HG03139 (cell line): ENCODE measurements around the gene TAS1R3.

Source experiments
- ATAC-seq: cut with Tn5 transposase; IDR thresholded peaks from one replicate; pipeline ENCODE4 v1.9.1; 2021; ENCODE audit not compliant: unreplicated experiment

The TAS1R3 gene

DNA sequence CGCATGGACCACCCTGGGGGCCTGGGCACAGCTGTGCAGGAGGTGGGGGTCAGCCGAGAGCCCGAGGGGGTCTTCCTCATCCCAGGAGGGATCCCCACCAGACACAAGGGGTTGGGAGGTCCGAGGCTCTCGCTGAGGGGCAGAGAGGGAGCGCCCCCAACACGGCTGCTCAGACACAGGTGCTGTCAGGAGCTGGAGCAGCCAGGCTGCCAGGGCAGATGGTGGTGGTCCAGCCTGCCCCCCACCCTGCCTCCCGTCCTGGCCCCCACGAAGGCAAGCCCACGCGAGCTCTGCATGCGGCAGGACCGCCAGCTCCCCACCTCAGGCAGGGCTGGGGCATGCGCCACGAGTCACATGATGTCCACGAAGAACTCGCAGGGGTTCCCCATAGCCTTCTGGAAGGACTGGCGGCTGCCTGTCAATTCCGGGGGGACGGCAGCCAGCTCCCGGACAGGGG is 4.7 kb downstream of the TAS1R3 start:
- no peak for ATAC-seq

DNA sequence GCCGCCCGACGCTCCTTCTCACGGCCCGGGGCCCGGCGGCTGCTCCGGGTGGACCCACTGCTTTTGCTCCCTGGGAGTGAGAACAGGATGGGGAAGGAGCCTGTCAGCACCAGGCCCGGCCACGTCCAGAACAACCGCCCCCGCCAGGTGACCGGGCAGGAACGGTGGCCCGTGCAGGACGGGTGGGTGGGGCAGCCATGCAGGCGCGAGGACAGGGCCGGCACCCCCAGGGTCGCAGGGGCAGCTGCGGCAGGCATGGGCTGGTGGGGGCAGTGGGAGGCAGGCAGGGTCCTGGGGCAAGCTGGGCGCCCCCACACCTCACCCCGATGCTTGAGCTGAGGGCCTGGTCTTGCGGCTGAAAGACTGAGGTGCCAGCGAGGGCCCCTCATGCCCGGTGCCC is 5.4 kb downstream of the TAS1R3 start:
- no peak for ATAC-seq

DNA sequence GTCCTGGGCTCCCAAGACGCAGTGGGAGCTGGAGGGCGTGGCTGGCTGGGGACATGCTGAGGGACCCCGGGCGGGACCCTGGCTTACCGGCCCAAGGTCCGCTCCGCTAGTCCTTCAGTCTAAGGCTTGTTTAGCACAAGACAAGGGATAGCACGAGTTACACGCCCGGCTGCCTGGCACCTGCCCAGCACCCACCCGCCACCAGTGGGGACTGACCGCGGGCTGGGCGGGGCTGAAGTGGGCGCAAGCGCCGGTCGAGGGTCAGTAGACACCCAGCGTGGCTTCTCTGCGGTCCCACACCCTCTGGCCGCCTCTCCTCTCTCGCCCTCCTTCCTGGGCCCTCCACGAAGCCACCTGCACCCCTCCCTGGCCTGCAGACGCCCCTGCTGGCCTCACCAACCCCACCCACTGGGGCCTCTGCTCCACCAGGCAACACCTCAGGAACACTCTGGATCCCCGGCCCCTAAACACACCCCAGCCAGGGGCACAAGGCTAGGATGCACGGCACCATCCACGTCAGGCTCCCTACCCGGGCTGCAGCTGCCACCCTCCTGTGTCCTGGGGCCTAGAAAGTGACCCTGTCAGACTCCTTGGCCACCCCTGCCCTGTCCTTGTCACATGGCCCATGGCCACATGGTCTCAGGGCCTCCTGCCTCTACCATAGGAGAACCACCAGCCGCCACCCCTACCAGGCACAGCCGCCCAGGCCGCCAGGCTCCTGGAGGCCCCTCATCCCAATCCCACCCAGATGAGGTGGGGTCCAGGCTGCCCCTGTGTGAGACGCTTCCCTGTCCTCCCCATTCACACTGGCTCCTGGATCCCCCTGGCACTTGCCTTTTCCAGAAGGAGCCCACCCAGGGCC is 6.1 kb downstream of the TAS1R3 start:
- ATAC-seq = no peak

DNA sequence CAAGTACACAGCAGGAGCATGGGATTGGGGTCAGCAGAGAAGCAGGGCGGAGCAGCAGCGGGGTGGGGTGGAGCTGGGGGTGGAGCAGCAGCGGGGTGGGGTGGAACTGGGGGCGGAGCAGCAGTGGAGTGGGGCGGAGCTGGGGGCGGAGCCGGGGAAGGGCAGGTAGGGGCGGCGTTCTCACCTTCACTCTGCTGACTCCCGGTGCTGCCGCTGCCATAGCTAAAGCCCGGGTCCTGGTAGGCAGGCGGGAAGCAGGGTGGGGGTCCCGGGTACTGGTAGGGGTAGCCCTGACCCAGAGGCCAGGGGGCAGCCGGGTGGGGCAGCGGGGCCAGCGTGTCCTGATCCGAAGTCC is 6.7 kb downstream of the TAS1R3 start:
- no peak for ATAC-seq

DNA sequence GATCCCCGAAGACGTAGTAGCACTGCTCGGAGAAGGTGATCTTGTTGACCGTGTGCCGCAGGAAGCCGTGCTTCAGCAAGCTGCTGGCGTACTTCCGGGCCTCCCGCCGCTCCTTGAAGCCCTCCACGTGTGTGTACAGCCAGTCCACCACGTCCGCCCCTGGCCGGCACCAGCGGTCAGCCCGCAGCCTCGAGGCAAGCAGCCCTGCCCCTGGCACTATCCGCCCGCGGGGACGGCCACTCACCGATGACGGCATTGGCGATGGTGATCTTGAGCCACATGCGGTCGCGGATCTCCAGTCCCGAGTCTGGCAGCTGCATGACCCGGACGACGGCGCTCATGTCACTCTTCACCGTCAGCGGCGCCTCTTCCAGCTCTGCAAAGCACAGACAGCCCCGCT is 7.2 kb downstream of the TAS1R3 start:
- ATAC-seq = no peak

DNA sequence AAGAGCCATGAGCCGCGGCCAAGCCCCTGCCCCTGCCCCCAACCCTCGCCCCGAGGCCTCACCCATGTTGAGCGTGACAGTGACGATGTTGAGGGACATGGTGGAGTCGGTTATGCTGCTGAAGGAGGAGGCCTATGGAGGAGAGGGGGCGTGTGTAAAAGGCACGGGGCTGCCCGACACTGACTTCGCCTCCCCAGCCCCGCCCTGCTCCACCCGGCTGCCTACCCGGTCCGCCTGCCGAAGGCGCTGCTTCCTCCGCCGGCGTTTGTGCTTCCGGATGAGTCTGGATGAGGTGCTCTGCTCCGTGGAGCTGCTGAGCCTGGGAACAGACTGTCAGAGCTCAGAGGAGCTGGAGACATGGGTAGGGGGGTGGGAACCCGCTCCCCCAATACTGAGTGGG is 9.1 kb downstream of the TAS1R3 start:
- no peak for ATAC-seq

DNA sequence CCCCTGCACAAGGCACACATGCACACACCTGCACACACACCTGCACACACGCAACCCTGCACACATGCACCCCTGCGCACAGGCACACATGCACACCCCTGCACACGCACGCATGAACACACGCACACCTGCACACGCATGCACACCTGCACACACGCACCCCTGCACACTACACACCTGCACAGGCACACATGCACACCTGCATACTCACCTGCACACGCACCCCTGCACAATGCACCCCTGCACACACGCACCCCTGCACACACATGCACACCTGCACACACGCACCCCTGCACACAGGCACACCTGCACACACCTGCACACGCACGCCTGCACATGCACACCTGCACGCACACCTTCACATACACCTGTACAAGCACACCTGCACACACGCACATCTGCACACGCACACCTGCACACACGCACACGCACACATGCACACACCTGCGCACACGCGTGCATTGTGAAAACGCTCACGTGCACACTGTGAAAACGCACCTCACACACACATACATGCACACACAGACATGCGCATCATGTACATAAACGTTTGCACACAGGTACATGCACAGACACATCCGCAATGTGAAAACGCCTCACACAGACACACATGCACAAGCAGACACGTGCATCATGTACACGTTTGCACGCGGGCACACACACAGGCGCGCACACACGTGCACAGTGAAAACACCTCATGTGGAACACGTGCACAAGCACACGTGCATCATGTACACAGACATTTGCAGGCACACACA is 9.9 kb downstream of the TAS1R3 start:
- ATAC-seq = no peak

DNA sequence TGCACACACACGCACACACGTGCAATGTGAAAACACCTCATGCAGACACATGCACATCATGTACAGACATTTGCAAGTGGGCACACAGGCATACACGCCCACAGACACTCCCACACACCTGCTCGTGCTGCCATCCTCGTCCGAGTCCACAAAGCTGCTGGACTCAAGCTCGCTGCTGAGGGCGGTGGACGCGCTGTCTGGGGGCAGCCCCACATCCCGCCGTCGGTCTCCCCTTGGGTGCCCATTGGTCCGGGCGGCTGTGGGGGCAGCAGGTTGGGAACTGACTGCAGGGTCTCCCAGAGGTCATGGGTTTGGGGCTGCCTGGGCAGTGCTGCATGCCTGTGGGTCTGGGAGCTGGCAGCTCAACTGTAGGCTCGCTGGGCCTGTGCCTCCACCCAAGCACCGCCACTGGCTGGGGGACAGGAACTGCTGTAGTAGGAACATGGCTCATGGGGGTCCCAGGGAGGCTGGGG is 10.5 kb downstream of the TAS1R3 start:
- ATAC-seq = no peak

DNA sequence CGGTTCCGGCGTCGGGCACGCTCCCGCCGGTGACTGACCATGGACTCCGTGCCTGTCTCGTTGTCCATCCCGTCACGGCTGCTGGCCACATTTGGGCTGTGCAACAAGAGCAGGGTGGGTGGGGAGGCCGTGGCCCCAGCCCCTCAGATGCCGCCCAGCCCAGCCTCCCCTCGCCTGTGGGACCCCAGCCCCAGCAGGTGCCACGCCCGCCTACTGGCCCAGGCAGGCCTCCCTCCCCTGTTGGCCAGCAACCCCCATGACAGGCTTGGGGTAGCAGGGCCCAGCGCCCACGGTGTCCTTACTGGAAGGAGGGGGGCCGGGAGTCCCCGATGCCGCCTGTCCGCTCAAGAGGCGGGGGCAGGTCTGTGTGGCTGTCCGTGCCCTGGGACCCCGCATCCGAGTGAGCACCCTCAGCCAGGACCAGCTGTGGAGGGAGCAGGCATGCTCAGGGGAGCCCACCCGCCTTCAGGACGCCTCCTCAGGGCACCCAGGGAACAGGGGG is 11.0 kb downstream of the TAS1R3 start:
- no peak for ATAC-seq

DNA sequence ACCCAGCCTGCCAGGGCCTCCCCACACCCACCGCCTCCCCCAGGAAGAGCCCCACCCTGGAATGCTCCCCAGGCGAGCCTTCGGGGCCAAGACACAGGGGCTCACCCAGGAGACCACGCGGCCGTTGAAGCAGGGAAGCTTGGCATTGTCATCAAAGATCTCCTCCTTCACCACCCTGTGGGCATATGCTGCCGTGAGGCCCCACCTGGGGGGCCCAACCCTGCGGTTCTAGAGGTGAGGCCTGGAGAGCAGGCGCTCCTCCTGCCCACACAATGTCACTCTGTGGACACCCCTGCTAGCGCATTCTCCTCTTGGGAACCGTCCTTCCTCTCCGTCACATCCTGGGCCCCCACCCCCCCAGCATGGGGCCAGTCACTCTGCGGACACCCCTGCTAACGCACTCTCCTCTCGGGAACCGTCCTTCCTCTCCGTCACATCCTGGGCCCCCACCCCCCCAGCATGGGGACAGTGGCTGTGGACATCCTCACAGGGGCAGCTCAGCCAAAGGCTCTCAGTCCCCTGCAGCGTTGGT is 11.6 kb downstream of the TAS1R3 start:
- no peak for ATAC-seq

DNA sequence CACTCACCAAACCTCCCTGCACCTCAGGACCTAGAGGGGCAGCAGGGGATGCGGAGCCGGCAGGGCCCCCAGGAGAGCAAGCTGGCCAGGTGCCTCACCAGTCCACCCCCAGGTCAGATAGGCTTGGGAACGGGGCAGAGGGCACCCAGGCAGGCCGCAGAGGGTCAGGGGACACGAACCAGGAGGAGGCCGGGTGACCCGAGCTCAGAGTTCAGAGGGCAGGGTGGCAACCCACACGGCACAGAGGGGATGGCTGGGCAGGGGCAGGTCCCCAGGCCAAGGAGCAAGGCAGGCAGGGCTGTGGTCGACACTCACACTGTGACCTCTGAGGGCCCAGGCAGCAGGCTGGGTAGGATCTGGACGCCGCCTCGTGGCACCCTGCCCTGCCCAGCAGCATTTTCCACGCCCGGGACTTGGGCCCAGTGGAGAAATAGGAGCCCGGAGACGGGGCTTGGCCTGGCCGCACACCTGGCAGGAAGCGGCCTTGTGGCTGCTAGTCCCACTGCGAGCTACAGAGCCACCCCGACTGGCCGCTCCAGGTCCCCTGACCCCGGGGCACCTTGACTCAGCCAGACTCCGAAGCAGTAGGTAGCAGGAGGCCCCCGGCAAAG is 12.8 kb downstream of the TAS1R3 start:
- ATAC-seq = no peak

DNA sequence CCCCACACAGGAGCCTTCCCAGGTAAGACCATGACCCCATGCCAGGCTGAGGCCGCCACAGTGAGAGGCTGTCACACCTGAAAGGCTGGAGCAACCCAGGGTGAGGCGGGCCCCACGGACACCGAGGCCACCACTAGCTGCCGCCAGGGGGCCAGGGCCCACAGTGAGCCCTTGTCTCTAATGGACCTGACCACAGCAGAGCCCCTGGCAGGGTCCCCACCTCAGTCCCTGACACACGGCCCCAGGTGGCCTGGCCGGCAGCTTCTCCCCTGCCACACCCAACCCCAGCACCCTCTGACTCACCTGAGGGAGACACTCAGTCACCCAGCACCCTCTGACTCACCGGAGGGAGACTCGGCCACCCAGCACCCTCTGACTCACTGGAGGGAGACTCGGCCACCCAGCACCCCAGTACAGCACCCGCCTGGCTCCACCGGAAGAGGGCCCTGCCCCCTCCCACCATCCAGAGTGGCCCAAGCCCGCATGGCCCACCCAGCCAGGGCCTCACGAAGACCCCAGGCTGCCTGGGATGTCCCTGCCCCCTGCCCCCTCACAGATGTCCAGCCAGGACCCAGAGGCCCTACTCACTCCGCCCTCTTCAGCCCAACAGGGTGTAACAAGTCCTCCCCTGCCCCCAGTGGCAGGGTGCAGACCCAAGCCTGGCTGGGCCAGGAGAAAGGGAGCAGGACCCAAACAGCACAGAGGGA is 13.7 kb downstream of the TAS1R3 start:
- no peak for ATAC-seq

DNA sequence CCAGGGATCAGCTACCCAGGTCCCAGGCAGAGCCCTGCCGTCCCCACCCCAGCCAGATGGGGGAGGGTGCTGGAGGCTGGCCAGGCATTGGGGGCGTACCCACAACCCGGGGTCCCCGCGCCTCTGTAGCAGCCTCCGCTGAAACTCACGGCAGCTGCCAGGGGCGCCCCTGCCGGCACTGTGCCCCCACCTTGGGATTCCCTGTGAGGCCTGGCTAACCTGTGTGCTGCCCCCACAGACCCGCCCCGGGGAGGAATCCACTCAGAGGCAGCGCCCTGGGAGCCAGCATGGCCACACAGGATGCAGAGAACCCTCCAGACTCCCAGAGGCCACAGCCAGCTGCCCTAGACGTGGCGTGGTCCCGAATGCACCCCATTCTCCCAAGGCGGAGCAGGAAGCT is 14.3 kb downstream of the TAS1R3 start:
- no peak for ATAC-seq

DNA sequence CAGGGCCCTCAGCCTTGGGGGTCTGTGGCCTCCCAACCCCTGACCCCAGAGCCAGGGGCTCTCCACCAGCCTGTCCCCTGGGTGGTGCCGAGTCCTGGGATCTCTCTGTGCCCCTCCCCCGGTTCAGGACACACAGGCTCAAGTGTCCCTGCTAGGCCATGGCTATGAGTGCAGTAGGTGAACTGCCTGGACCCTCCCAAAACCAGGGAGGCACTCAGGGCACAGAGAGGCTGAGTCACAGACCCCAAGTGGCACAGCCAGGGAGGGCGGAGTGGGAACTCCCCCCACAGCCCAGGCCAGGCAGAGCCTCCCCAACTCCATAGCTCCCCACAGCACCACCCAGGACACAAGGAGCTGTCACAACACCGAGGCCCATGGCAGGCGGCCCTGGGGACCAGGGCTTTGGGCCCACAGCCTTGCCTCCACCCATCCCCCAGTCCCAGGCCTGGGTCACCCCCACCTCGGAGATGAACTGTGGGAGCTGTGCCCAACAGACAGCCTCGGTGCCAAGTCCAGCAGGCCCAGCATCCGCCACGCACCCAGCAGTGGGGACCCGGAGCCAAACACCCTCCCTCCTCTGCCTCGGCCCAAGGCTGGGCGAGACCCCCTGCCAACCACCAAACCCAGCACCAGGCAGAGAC is 14.9 kb downstream of the TAS1R3 start:
- no peak for ATAC-seq

DNA sequence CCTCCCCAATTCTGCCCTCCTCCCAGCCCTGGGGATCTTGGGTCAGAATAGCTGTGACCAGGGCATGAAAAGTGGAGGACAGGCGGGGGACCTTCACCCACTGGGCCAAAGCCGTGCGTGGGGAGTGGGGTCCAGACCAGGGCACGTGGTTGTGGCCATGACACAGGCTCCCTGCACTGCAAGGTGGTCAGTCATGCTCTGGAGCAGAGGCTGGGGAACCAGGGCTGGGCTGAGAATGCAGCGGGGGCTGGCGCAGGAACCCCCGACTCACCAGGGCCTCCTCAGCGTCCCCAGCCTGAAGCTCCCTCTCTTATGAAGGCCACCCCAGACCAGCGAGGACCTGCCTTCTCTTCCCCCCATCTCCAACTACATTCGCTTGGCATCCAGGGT is 15.4 kb downstream of the TAS1R3 start:
- no peak for ATAC-seq

DNA sequence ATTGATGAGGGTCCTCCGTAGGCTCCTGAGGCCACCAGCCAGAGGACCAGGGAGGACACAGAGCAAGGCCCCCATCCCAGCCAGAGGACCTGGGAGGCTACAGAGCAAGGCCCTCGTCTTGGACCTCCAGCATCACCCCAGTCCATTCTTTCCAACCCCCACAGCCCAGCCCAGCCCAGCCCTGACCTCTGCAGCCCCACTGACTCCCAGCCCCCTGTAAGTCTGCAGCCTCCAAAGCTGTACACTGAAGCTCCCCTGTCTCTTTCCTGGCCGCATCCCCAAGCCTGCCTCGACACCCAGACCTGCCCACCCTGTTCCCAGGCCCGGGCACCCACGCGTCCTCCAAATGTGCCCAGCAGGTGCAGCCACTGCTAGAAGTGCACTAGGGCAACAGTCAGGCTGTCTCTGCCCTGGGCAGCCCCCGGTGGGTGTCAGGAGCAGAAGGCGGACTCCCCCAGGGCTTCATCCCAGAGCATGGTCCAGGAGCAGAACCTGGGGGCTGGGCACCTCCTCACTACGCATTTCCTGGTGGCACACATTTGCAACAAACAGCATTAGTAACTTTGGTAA is 16.0 kb downstream of the TAS1R3 start:
- ATAC-seq = no peak

DNA sequence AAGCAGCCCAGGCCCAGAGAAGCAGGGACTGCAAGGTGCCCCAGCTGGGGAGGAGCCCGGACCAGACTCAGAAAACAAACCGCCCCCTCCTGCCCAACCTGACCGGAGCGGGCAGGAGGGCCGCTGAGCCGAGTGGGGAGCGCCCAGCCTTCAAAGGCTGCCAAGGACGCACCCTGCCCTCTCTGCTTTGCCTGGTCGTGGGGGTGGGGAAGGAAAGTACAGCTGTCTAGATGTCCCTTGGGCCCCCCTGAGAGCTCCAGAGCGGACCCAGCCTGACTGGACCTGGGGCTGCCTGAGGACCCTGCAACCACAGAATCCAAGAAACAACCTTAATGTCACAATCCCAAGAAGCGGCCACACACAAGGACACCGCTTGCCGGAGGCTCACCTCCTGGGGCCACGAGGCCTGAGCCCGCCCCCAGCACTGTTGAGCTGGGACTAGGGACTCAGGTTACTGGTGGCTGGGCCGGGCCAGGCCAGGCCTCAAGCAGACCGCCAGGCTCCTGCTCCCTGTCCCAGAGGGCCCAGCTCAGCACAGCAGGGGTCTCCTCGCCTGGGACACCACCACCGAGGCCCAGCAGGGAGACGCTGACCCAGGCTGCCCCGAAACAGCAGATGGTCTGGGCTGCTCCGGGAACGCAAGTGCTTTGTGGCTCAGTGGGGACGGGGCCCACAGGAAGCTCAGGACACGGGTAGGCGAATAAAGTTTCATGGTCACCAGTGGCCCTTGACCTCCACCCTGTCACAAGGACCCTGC is 16.8 kb downstream of the TAS1R3 start:
- no peak for ATAC-seq

DNA sequence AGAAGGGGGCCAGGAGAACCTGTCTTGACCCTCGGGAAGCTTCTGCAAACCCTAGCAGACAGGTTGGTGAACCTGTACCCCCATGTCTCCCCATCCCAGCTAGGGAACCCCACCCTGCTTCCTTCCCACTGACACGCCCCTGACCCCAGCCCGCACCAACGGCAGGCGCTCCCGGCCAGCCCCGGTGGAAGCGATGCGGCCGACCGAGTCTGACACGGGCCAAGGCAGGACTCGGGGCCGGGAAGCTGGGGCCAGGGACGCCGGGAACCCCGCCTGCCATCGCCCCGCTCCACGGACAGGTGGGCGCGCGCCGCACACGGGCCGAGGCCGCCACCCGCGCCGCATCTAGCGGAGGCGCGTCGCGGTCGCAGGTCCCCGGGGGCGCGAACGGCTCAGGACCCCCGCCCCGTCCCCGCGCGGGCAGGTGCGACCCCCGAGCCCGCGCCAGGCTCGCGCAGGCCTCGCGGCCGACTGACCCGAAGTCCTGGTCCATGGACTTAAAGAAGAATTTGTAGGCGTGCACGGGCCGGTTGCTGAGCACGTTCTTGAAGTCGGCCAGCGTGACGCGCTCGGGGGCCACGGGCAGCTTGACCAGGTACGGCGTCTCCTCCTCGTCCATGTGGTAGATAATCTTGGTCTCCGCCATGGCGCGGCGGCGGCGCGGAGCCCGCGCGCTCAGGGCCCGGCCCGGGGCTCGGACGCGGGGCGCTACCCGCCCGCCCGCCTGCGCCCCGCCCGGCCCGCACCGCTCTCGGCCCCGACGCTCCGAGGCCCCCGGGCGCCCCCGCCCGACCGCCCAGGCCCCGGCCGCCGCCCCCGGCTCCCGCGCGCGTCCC is 17.6 kb downstream of the TAS1R3 start:
- no peak for ATAC-seq
